ENCODE results near the gene LRRC36. TPM values are rescaled to one million over a fixed set of nuclear protein-coding genes. Genes with fewer than 3 reads are reported as not detected.

The LRRC36 gene
- total and polyA plus RNA-seq, 2 of the 13 experiments (the other 11 are each of a cell fraction or from before 2014, with no cell fraction given) = 0.12 to 0.15 TPM

DNA sequence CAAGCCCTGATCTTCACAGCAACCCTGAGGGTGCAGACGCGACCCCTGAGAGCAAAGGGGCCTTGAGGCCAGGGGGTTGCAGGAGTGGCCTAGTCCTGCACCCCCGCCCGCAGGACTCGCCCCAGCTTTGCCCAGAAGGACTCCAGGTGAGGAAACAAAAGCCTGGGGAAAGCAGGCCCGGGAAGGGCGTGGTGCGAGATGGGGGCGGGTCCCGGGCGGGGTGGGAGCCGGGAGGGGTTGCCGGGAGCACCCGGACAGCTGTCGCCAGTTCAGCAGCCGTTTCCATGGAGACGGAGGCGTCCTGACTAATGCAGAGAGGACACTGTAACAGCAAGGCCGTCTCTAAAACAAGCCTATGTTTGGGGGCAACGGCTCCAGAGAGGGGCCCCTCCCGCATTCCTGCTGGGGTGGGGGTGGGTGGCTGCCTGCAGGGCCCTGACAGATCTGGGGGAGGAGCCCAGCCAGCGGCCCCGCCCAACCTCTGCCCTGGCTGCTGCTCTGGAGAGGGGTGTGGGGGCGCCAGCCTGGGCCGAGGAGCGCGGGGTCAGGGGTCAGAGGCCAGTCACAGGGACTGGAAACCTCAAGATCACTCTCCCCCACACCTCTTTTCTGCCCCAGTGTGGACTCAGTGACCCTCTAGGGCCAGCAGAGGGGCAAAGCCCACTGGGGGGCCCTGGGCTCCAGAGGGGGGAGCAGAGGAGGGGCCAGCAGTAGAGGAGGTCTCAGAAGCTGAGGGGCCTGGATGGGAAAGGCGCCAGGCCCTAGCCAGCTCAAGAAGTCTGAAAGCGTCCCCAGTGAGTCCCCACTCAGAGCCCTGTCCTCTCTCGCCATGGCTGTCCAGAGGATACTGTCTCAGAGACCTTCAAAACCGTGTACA lies 69.8 kb downstream of the LRRC36 start (continued):
- TF ChIP-seq PBX3 (CRISPR knock-in tag; IDR thresholded peaks at IDR 0.05; ENCODE audit: borderline replicate concordance) (no peak), TCF7 (IDR thresholded peaks at IDR 0.05; ENCODE audit: low read depth) (no peak), MXD1 (CRISPR knock-in tag; IDR thresholded peaks at IDR 0.05) (0 out of 2 replicates have a peak, but pooled peaks have one; percentile 24), CHD2 (IDR thresholded peaks at IDR 0.05; ENCODE audit: low read depth, low read length) (no peak), ZNF549 (CRISPR knock-in tag; IDR thresholded peaks at IDR 0.05) (no peak), AKAP8 (CRISPR knock-in tag; IDR thresholded peaks at IDR 0.05) (no peak), ZNF879 (CRISPR knock-in tag; IDR thresholded peaks at IDR 0.05) (no peak), U2AF1 (optimal IDR thresholded peaks at IDR 0.05; ENCODE audit: low read depth, low read length) (no peak), ZNF282 (IDR thresholded peaks at IDR 0.05; ENCODE audit: partially characterized antibody) (no peak), ZNF432 (CRISPR knock-in tag; IDR thresholded peaks at IDR 0.05; ENCODE audit: borderline replicate concordance) (no peak), TCF7L2 (IDR thresholded peaks at IDR 0.05; ENCODE audit: low read depth, low read length) (no peak), SSRP1 (CRISPR knock-in tag; IDR thresholded peaks at IDR 0.05) (no peak), ZFX (CRISPR knock-in tag; IDR thresholded peaks at IDR 0.05; ENCODE audit: low read depth) (peak; percentile 22; the same call in 1 of the 2 replicates), ATF1 (CRISPR knock-in tag; IDR thresholded peaks at IDR 0.05) (no peak), PHF8 (CRISPR knock-in tag; IDR thresholded peaks at IDR 0.05) (no peak), NR2F6 (IDR thresholded peaks at IDR 0.05) (peak; percentile 69), NR2F6 (CRISPR knock-in tag; IDR thresholded peaks at IDR 0.05) (peak; percentile 70), ZNF350 (CRISPR knock-in tag; IDR thresholded peaks at IDR 0.05; ENCODE audit: borderline replicate concordance, low read depth) (no peak), HOXD1 (CRISPR knock-in tag; IDR thresholded peaks at IDR 0.05) (no peak), ZFP91 (CRISPR knock-in tag; IDR thresholded peaks at IDR 0.05; ENCODE audit: borderline replicate concordance) (no peak), ZBTB21 (CRISPR knock-in tag; IDR thresholded peaks at IDR 0.05) (no peak)
- TF ChIP-seq, protein P1, sequence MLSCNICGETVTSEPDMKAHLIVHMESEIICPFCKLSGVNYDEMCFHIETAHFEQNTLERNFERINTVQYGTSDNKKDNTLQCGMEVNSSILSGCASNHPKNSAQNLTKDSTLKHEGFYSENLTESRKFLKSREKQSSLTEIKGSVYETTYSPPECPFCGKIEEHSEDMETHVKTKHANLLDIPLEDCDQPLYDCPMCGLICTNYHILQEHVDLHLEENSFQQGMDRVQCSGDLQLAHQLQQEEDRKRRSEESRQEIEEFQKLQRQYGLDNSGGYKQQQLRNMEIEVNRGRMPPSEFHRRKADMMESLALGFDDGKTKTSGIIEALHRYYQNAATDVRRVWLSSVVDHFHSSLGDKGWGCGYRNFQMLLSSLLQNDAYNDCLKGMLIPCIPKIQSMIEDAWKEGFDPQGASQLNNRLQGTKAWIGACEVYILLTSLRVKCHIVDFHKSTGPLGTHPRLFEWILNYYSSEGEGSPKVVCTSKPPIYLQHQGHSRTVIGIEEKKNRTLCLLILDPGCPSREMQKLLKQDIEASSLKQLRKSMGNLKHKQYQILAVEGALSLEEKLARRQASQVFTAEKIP (CRISPR knock-in tag; IDR thresholded peaks at IDR 0.05; ENCODE audit: borderline replicate concordance) = no peak
- TF ChIP-seq, protein P2, sequence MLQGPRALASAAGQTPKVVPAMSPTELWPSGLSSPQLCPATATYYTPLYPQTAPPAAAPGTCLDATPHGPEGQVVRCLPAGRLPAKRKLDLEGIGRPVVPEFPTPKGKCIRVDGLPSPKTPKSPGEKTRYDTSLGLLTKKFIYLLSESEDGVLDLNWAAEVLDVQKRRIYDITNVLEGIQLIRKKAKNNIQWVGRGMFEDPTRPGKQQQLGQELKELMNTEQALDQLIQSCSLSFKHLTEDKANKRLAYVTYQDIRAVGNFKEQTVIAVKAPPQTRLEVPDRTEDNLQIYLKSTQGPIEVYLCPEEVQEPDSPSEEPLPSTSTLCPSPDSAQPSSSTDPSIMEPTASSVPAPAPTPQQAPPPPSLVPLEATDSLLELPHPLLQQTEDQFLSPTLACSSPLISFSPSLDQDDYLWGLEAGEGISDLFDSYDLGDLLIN (CRISPR knock-in tag; IDR thresholded peaks at IDR 0.05; ENCODE audit: borderline replicate concordance) = no peak
